HepG2 (cell line): ENCODE results near the gene RBM14. TPM values are rescaled to one million over a fixed set of nuclear protein-coding genes. Genes with fewer than 3 reads are reported as not detected.

Experiments
- AGO1 ChIP-seq: fragments of 200-400 bp; formaldehyde crosslinking; IDR thresholded peaks from 2 replicates; pipeline ENCODE4 v1.6.1; 2017; ENCODE audit warnings: mild to moderate bottlenecking, low read depth, low read length, moderate library complexity; ENCODE audit not compliant: poor library complexity, severe bottlenecking
- AHR ChIP-seq: IDR thresholded peaks from 2 replicates; pipeline ENCODE4 v1.6.1; 2018; ENCODE audit warnings: missing genetic modification reagents, missing compliant biosample characterization
- FOXK2 ChIP-seq: fragments of 450-650 bp; IDR thresholded peaks from 2 replicates; pipeline ENCODE4 v1.6.1; 2016
- KDM5B ChIP-seq: sonication (generic); formaldehyde crosslinking; IDR thresholded peaks from 2 replicates; pipeline ENCODE4 v1.4.0; 2020; ENCODE audit warnings: missing genetic modification reagents, mild to moderate bottlenecking, borderline replicate concordance
- NFYC ChIP-seq: IDR thresholded peaks from 2 replicates; pipeline ENCODE4 v1.6.1; 2016; ENCODE audit warnings: missing genetic modification reagents, missing compliant biosample characterization
- SIN3A ChIP-seq: IDR thresholded peaks from 2 replicates; pipeline ENCODE4 v1.6.1; 2011; ENCODE audit warnings: low read depth, mild to moderate bottlenecking, control low read depth, low read length, borderline replicate concordance
- SP140L ChIP-seq: sonication (generic); formaldehyde crosslinking; IDR thresholded peaks from 2 replicates; pipeline ENCODE4 v1.4.0; 2020; ENCODE audit warnings: missing genetic modification reagents, borderline replicate concordance
- ZNF44 ChIP-seq: sonication (generic); formaldehyde crosslinking; IDR thresholded peaks from 2 replicates; pipeline ENCODE4 v1.5.1; 2020; ENCODE audit warnings: mild to moderate bottlenecking, missing genetic modification reagents
- ZNF607 ChIP-seq: sonication (generic); formaldehyde crosslinking; IDR thresholded peaks from 2 replicates; pipeline ENCODE4 v1.5.1; 2020; ENCODE audit warnings: missing genetic modification reagents, mild to moderate bottlenecking, borderline replicate concordance
- polyA plus RNA-seq, 8 experiments: library from polyadenylated mRNA; depleted of rRNA in 3 of 8; stranded (reverse) in 7 of 8; unstranded in 1 of 8; fragments of >200 nt; fragmentation: Illumina TruSeq in 4 of 8; extraction: Trizol in 4 of 8; gene quantifications; 2 replicates each; pipeline versions ENCODE4 v1.2.1 to v1.2.3, GENCODE V29; 2011 to 2016; ENCODE audit warnings: low read depth in 4 of 8, missing spikeins in 1 of 8, mixed read lengths in 1 of 8; ENCODE audit not compliant: insufficient read depth in 1 of 8
- total RNA-seq, 5 experiments: library from RNA; depleted of rRNA; stranded (reverse); fragments of >200 nt; fragmentation: Illumina TruSeq; extraction: Trizol; gene quantifications; 2 replicates each; pipeline ENCODE4 v1.2.3, GENCODE V29; 2016; ENCODE audit warnings: low read depth in 1 of 5
- TF ChIP-seq, protein P1 (sequence below): sonication (generic); formaldehyde crosslinking; IDR thresholded peaks from 2 replicates; pipeline ENCODE4 v1.5.0; 2020; ENCODE audit warnings: mild to moderate bottlenecking, missing genetic modification reagents, borderline replicate concordance
- TF ChIP-seq, protein P2 (sequence below): sonication (generic); formaldehyde crosslinking; IDR thresholded peaks from 2 replicates; pipeline ENCODE4 v1.4.0; 2020; ENCODE audit warnings: missing genetic modification reagents
- TF ChIP-seq, protein P3 (sequence below): sonication (generic); formaldehyde crosslinking; IDR thresholded peaks from 2 replicates; pipeline ENCODE4 v1.4.0; 2020; ENCODE audit warnings: mild to moderate bottlenecking, missing genetic modification reagents
- TF ChIP-seq, protein P4 (sequence below), 2 experiments: sonication (generic) in 1 of 2; formaldehyde crosslinking in 1 of 2; IDR thresholded peaks; 2 replicates each; pipeline versions ENCODE4 v1.4.0 to v1.6.1; 2018 to 2020; ENCODE audit warnings: missing genetic modification reagents in 2 of 2, borderline replicate concordance in 1 of 2, low read depth in 1 of 2, mild to moderate bottlenecking in 1 of 2, missing biosample characterization in 1 of 2
- TF ChIP-seq, protein P5 (sequence below): sonication (generic); formaldehyde crosslinking; IDR thresholded peaks from 2 replicates; pipeline ENCODE4 v1.8.1; 2023; ENCODE audit warnings: mild to moderate bottlenecking, missing genetic modification reagents
- TF ChIP-seq, protein P6 (sequence below): sonication (generic); formaldehyde crosslinking; IDR thresholded peaks from 2 replicates; pipeline ENCODE4 v1.4.0; 2020; ENCODE audit warnings: missing genetic modification reagents

Gene RBM14
- total and polyA plus RNA-seq, 2 of the 13 experiments (the other 11 are each of a cell fraction or from before 2014, with no cell fraction given) = 12.7 to 44.1 TPM

DNA sequence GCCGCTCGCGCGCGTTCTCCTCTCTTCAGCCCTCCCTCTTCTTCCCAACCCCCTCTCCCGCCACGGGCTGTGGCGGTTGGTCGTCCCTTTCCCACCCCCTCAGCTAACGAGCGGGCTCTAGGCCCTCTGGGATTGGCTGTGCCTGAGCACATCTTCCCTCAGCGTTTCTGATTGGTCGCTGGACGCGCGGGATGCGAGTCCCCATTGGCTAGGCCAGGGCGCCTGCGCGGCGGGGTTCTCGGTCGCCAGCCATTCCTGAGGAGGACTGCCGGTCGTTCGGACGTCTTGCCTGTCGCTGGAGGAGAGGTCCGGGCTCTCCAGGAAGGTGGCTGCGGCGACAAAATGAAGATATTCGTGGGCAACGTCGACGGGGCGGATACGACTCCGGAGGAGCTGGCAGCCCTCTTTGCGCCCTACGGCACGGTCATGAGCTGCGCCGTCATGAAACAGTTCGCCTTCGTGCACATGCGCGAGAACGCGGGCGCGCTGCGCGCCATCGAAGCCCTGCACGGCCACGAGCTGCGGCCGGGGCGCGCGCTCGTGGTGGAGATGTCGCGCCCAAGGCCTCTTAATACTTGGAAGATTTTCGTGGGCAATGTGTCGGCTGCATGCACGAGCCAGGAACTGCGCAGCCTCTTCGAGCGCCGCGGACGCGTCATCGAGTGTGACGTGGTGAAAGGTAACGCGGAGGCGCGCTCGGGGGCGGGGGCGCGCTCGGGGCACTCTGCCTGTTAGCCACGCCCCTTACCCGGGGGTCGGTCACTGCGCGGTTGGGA lies at the start of gene RBM14 (continued):
- TF ChIP-seq, protein P1, sequence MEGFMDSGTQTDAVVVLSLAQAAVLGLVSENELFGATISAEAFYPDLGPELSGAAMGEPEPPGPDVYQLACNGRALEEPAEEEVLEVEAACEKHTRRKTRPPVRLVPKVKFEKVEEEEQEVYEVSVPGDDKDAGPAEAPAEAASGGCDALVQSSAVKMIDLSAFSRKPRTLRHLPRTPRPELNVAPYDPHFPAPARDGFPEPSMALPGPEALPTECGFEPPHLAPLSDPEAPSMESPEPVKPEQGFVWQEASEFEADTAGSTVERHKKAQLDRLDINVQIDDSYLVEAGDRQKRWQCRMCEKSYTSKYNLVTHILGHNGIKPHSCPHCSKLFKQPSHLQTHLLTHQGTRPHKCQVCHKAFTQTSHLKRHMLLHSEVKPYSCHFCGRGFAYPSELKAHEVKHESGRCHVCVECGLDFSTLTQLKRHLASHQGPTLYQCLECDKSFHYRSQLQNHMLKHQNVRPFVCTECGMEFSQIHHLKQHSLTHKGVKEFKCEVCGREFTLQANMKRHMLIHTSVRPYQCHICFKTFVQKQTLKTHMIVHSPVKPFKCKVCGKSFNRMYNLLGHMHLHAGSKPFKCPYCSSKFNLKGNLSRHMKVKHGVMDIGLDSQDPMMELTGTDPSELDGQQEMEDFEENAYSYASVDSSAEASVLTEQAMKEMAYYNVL (CRISPR knock-in tag) = no peak; the same call in 1 of the 2 replicates
- TF ChIP-seq, protein P2, sequence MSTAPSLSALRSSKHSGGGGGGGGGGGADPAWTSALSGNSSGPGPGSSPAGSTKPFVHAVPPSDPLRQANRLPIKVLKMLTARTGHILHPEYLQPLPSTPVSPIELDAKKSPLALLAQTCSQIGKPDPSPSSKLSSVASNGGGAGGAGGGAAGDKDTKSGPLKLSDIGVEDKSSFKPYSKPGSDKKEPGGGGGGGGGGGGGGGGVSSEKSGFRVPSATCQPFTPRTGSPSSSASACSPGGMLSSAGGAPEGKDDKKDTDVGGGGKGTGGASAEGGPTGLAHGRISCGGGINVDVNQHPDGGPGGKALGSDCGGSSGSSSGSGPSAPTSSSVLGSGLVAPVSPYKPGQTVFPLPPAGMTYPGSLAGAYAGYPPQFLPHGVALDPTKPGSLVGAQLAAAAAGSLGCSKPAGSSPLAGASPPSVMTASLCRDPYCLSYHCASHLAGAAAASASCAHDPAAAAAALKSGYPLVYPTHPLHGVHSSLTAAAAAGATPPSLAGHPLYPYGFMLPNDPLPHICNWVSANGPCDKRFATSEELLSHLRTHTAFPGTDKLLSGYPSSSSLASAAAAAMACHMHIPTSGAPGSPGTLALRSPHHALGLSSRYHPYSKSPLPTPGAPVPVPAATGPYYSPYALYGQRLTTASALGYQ (CRISPR knock-in tag) = peak; percentile 55; the same call in 1 of the 2 replicates
- TF ChIP-seq NFYC (CRISPR knock-in tag) (peak; percentile 99), ZNF44 (CRISPR knock-in tag) (0 out of 2 replicates have a peak, but pooled peaks have one; percentile 22), AHR (0 out of 2 replicates have a peak, but pooled peaks have one; percentile 40), KDM5B (peak; percentile 76; the same call in 1 of the 2 replicates), SP140L (CRISPR knock-in tag) (no peak), AGO1 (peak; percentile 89), ZNF607 (CRISPR knock-in tag) (0 out of 2 replicates have a peak, but pooled peaks have one; percentile 53), FOXK2 (peak; percentile 25; the same call in 1 of the 2 replicates), SIN3A (peak; percentile 80; the same call in 1 of the 2 replicates)
- TF ChIP-seq, protein P3, sequence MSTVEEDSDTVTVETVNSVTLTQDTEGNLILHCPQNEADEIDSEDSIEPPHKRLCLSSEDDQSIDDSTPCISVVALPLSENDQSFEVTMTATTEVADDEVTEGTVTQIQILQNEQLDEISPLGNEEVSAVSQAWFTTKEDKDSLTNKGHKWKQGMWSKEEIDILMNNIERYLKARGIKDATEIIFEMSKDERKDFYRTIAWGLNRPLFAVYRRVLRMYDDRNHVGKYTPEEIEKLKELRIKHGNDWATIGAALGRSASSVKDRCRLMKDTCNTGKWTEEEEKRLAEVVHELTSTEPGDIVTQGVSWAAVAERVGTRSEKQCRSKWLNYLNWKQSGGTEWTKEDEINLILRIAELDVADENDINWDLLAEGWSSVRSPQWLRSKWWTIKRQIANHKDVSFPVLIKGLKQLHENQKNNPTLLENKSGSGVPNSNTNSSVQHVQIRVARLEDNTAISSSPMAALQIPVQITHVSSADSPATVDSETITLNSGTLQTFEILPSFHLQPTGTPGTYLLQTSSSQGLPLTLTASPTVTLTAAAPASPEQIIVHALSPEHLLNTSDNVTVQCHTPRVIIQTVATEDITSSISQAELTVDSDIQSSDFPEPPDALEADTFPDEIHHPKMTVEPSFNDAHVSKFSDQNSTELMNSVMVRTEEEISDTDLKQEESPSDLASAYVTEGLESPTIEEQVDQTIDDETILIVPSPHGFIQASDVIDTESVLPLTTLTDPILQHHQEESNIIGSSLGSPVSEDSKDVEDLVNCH (CRISPR knock-in tag) = 0 out of 2 replicates have a peak, but pooled peaks have one; percentile 24
- TF ChIP-seq, protein P4, sequence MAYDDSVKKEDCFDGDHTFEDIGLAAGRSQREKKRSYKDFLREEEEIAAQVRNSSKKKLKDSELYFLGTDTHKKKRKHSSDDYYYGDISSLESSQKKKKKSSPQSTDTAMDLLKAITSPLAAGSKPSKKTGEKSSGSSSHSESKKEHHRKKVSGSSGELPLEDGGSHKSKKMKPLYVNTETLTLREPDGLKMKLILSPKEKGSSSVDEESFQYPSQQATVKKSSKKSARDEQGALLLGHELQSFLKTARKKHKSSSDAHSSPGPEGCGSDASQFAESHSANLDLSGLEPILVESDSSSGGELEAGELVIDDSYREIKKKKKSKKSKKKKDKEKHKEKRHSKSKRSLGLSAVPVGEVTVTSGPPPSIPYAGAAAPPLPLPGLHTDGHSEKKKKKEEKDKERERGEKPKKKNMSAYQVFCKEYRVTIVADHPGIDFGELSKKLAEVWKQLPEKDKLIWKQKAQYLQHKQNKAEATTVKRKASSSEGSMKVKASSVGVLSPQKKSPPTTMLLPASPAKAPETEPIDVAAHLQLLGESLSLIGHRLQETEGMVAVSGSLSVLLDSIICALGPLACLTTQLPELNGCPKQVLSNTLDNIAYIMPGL (CRISPR knock-in tag; IDR thresholded peaks at IDR 0.05; ENCODE audit: borderline replicate concordance in 1 of 2, low read depth in 1 of 2) = peak; percentile 87 to 89; a peak in 3 of 4 replicates
- TF ChIP-seq, protein P5, sequence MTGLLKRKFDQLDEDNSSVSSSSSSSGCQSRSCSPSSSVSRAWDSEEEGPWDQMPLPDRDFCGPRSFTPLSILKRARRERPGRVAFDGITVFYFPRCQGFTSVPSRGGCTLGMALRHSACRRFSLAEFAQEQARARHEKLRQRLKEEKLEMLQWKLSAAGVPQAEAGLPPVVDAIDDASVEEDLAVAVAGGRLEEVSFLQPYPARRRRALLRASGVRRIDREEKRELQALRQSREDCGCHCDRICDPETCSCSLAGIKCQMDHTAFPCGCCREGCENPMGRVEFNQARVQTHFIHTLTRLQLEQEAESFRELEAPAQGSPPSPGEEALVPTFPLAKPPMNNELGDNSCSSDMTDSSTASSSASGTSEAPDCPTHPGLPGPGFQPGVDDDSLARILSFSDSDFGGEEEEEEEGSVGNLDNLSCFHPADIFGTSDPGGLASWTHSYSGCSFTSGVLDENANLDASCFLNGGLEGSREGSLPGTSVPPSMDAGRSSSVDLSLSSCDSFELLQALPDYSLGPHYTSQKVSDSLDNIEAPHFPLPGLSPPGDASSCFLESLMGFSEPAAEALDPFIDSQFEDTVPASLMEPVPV = peak; percentile 66; the same call in 1 of the 2 replicates
- TF ChIP-seq, protein P6, sequence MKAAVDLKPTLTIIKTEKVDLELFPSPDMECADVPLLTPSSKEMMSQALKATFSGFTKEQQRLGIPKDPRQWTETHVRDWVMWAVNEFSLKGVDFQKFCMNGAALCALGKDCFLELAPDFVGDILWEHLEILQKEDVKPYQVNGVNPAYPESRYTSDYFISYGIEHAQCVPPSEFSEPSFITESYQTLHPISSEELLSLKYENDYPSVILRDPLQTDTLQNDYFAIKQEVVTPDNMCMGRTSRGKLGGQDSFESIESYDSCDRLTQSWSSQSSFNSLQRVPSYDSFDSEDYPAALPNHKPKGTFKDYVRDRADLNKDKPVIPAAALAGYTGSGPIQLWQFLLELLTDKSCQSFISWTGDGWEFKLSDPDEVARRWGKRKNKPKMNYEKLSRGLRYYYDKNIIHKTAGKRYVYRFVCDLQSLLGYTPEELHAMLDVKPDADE (CRISPR knock-in tag) = peak; percentile 83; the same call in 1 of the 2 replicates
